GM12878 (cell line): Measurements from ENCODE around the gene IHH. TPM values are rescaled to one million over a fixed set of nuclear protein-coding genes. Genes with fewer than 3 reads are reported as not detected.

Experiments used
- ATAC-seq: fragments of 200-7000 bp; cut with Tn5 transposase; 3 replicates; pipeline ENCODE4 v1.9.1; 2020; ENCODE audit warnings: mild to moderate bottlenecking, moderate library complexity
- BruUV-seq: library from RNA; stranded (reverse); fragments of 400-500 nt; replicated peaks from 2 replicates; lab custom pipeline; 2021; lab: Mats Ljungman, UMichigan
- CTCF ChIA-PET: fragments of 300-600 bp; sonication (Branson Sonifier 250); formaldehyde crosslinking; extraction: SDS; loops from one replicate; lab custom pipeline; 2021; ENCODE audit warnings: inconsistent platforms; lab: Yijun Ruan, JAX
- POLR2A ChIA-PET: fragments of 350-600 bp; formaldehyde crosslinking; extraction: SDS; loops from one replicate; lab custom pipeline; 2021; ENCODE audit warnings: inconsistent platforms; lab: Charles Lee
- RAD21 ChIA-PET: fragments of 300-600 bp; sonication (Branson Sonifier 250); formaldehyde crosslinking; loops from one replicate; lab custom pipeline; 2023; ENCODE audit warnings: antibody characterized with exemption; ENCODE audit not compliant: unreplicated experiment; lab: Charles Lee
- SMC1A ChIA-PET: fragments of 300-600 bp; sonication (Branson Sonifier 250); formaldehyde crosslinking; loops from one replicate; lab custom pipeline; 2023; ENCODE audit not compliant: unreplicated experiment, uncharacterized antibody; lab: Charles Lee
- DNase-seq: peaks from one replicate; pipeline ENCODE4 v3.0.0-alpha.2; 2011; ENCODE audit warnings: low read depth, low spot score
- FAIRE-seq: peaks from 3 replicates; lab custom pipeline; 2011; peaks lifted over from hg19 to GRCh38; lab: Jason Lieb, UNC
- H2AFZ ChIP-seq: 2 replicates; pipeline ENCODE4 v1.6.0; 2011; ENCODE audit warnings: low read depth, low read length, control low read depth; ENCODE audit not compliant: control insufficient read depth
- H3K27ac ChIP-seq: 2 replicates; pipeline ENCODE4 v1.5.1; 2011; ENCODE audit warnings: control low read depth; ENCODE audit not compliant: control insufficient read depth, insufficient read depth
- H3K27me3 ChIP-seq, 2 experiments: replicated peaks in 1 of 2; 2 replicates each; pipeline versions ENCODE4 v1.6.0 to v1.6.1; 2011; ENCODE audit warnings: low read length in 1 of 2; ENCODE audit not compliant: control insufficient read depth in 2 of 2, insufficient read depth in 2 of 2
- H3K36me3 ChIP-seq, 2 experiments: 2 replicates each; pipeline ENCODE4 v1.5.1; 2011; ENCODE audit warnings: low read length in 1 of 2; ENCODE audit not compliant: control insufficient read depth in 2 of 2, insufficient read depth in 2 of 2
- H3K4me1 ChIP-seq: 2 replicates; pipeline ENCODE4 v1.6.1; 2011; ENCODE audit warnings: mild to moderate bottlenecking, low read length, moderate library complexity, mixed read lengths; ENCODE audit not compliant: control insufficient read depth, insufficient read depth
- H3K4me2 ChIP-seq: 2 replicates; pipeline ENCODE4 v1.6.0; 2011; ENCODE audit warnings: control low read depth; ENCODE audit not compliant: control insufficient read depth, insufficient read depth
- H3K4me3 ChIP-seq: fragments of 200-600 bp; sonication (generic); 2 replicates; pipeline ENCODE4 v1.5.1; 2016
- H3K79me2 ChIP-seq: 2 replicates; pipeline ENCODE4 v1.6.0; 2011; ENCODE audit warnings: low read length; ENCODE audit not compliant: control insufficient read depth, insufficient read depth
- H3K9ac ChIP-seq: 2 replicates; pipeline ENCODE4 v1.8.0; 2011; ENCODE audit warnings: low read length, control low read depth, mixed read lengths; ENCODE audit not compliant: control insufficient read depth, insufficient read depth
- H3K9me3 ChIP-seq: replicated peaks from 3 replicates; pipeline ENCODE4 v1.5.1; 2011; ENCODE audit warnings: mild to moderate bottlenecking, low read length; ENCODE audit not compliant: control insufficient read depth, insufficient read depth
- H4K20me1 ChIP-seq: 2 replicates; pipeline ENCODE4 v1.6.0; 2011; ENCODE audit not compliant: control insufficient read depth, insufficient read depth
- BCL11A ChIP-seq: IDR thresholded peaks from 2 replicates; pipeline ENCODE4 v1.6.1; 2011; ENCODE audit warnings: low read depth, low read length
- CBX5 ChIP-seq: sonication (generic); IDR thresholded peaks from 2 replicates; pipeline ENCODE4 v1.6.1; 2016; ENCODE audit warnings: low read depth, moderate library complexity, mild to moderate bottlenecking, inconsistent platforms
- NFXL1 ChIP-seq: fragments of 450-650 bp; IDR thresholded peaks from 2 replicates; pipeline ENCODE4 v1.6.1; 2017; ENCODE audit warnings: antibody characterized with exemption, mild to moderate bottlenecking, borderline replicate concordance
- POLR2AphosphoS5 ChIP-seq: IDR thresholded peaks from 2 replicates; pipeline ENCODE4 v1.6.1; 2011; ENCODE audit warnings: mild to moderate bottlenecking, low read length, inconsistent platforms
- RUNX3 ChIP-seq: IDR thresholded peaks from 2 replicates; pipeline ENCODE4 v1.6.1; 2012; ENCODE audit warnings: low read length, inconsistent platforms
- SIN3A ChIP-seq: IDR thresholded peaks from 2 replicates; pipeline ENCODE4 v1.6.1; 2012; ENCODE audit warnings: low read depth, low read length, improper control_type of control experiment
- SP1 ChIP-seq: IDR thresholded peaks from one replicate; pipeline ENCODE4 v1.6.1; 2011; ENCODE audit warnings: low read depth, low read length
- TCF3 ChIP-seq: IDR thresholded peaks from 2 replicates; pipeline ENCODE4 v1.6.1; 2012; ENCODE audit warnings: low read depth, mild to moderate bottlenecking, low read length, borderline replicate concordance; ENCODE audit not compliant: insufficient read depth
- ZBED1 ChIP-seq: IDR thresholded peaks from 2 replicates; pipeline ENCODE4 v1.6.1; 2016; ENCODE audit warnings: borderline replicate concordance
- ZNF207 ChIP-seq: fragments of 450-650 bp; IDR thresholded peaks from 2 replicates; pipeline ENCODE4 v1.6.1; 2014; ENCODE audit warnings: antibody characterized with exemption, mild to moderate bottlenecking, borderline replicate concordance
- WGBS: methylation state at CpG from one replicate; pipeline ENCODE4 v1.1.6; 2016; ENCODE audit warnings: low lambda C conversion rate; ENCODE audit not compliant: insufficient replicate concordance, insufficient coverage; ENCODE audit errors: missing lambda C conversion rate; 5-methylcytosine and 5-hydroxymethylcytosine counted together
- in situ Hi-C: fragments of 300-500 bp; cut with MboI; formaldehyde crosslinking; loops from 9 replicates; pipeline ENCODE4 v1.14.3; 2018; ENCODE audit warnings: mixed read lengths
- intact Hi-C: fragments of 100-400 bp; cut with micrococcal nuclease; formaldehyde crosslinking; loops from one replicate; pipeline ENCODE4 v1.14.2; 2022; ENCODE audit not compliant: unreplicated experiment
- polyA plus RNA-seq, 11 experiments: library from polyadenylated mRNA; depleted of rRNA in 4 of 11; unstranded in 6 of 11; stranded (reverse) in 5 of 11; fragments of >200 nt; fragmentation: Nextera tagmentation in 4 of 11; fragmentation: Illumina TruSeq in 1 of 11; extraction: Ambion mirVana in 4 of 11; extraction: Trizol in 1 of 11; gene quantifications; 1 replicate in 1 of 11; 2 replicates in 10 of 11; pipeline versions ENCODE4 v1.2.1 to v1.2.3, GENCODE V29; 2011 to 2016; ENCODE audit warnings: inconsistent platforms in 2 of 11, missing spikeins in 2 of 11, low read depth in 1 of 11
- total RNA-seq, 4 experiments: library from RNA; depleted of rRNA in 3 of 4; stranded (reverse); fragments of >200 nt in 3 of 4; fragmentation: Illumina TruSeq in 1 of 4; extraction: Trizol in 1 of 4; gene quantifications; 2 replicates each; pipeline versions ENCODE4 v1.2.1 to v1.2.3, GENCODE V29; 2013 to 2021
- TF ChIP-seq, protein P1 (sequence below), 3 experiments: IDR thresholded peaks in 2 of 3; conservative IDR thresholded peaks in 1 of 3; 2 replicates each; pipeline ENCODE4 v1.5.1; 2011; ENCODE audit warnings: low read depth in 3 of 3, low read length in 3 of 3, mild to moderate bottlenecking in 3 of 3, control low read depth in 2 of 3, moderate library complexity in 2 of 3, inconsistent platforms in 1 of 3, mixed read lengths in 1 of 3; ENCODE audit not compliant: control insufficient read depth in 2 of 3, insufficient read depth in 1 of 3; ENCODE audit errors: extremely low read depth in 1 of 3
- TF ChIP-seq, protein P2 (sequence below): fragments of 450-650 bp; IDR thresholded peaks from 2 replicates; pipeline ENCODE4 v1.6.1; 2016; ENCODE audit warnings: mild to moderate bottlenecking

IHH gene
- total and polyA plus RNA-seq, 10 of the 15 experiments (the other 5 are each of a cell fraction or from before 2014, with no cell fraction given): 0.04 TPM; not detected in 9

- H3K4me2 ChIP-seq: no peak overlapping the region
- no peaks in the 10 kb centered on the region for H3K79me2 ChIP-seq
- CTCF ChIA-PET: interaction anchor here (0.6 to 1.2 kb wide), 3 partner anchors 24 to 277 kb away, joined by 3 to 4 read pairs (median 4); no protein-coding TSS in a partner anchor
- H2AFZ ChIP-seq: no peak overlapping the region
- intact Hi-C loops: no loop called here
- H4K20me1 ChIP-seq: no peaks in the 10 kb centered on the region
- TF ChIP-seq, protein P1, sequence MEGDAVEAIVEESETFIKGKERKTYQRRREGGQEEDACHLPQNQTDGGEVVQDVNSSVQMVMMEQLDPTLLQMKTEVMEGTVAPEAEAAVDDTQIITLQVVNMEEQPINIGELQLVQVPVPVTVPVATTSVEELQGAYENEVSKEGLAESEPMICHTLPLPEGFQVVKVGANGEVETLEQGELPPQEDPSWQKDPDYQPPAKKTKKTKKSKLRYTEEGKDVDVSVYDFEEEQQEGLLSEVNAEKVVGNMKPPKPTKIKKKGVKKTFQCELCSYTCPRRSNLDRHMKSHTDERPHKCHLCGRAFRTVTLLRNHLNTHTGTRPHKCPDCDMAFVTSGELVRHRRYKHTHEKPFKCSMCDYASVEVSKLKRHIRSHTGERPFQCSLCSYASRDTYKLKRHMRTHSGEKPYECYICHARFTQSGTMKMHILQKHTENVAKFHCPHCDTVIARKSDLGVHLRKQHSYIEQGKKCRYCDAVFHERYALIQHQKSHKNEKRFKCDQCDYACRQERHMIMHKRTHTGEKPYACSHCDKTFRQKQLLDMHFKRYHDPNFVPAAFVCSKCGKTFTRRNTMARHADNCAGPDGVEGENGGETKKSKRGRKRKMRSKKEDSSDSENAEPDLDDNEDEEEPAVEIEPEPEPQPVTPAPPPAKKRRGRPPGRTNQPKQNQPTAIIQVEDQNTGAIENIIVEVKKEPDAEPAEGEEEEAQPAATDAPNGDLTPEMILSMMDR (IDR thresholded peaks at IDR 0.05 in 2 of 3, conservative IDR thresholded peaks at IDR 0.05 in 1 of 3; ENCODE audit: control insufficient read depth in 2 of 3, extremely low read depth in 1 of 3, insufficient read depth in 1 of 3, low read depth in 3 of 3, low read length in 3 of 3): no peak
- TF ChIP-seq BCL11A: no peak
- TF ChIP-seq, protein P2, sequence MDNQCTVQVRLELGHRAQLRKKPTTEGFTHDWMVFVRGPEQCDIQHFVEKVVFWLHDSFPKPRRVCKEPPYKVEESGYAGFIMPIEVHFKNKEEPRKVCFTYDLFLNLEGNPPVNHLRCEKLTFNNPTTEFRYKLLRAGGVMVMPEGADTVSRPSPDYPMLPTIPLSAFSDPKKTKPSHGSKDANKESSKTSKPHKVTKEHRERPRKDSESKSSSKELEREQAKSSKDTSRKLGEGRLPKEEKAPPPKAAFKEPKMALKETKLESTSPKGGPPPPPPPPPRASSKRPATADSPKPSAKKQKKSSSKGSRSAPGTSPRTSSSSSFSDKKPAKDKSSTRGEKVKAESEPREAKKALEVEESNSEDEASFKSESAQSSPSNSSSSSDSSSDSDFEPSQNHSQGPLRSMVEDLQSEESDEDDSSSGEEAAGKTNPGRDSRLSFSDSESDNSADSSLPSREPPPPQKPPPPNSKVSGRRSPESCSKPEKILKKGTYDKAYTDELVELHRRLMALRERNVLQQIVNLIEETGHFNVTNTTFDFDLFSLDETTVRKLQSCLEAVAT: no peak
- no peak for TF ChIP-seq CBX5
- TF ChIP-seq ZBED1: no peak
- no peak for TF ChIP-seq RUNX3
- no peak for TF ChIP-seq POLR2AphosphoS5
- no peak for TF ChIP-seq TCF3
- TF ChIP-seq SP1: no peak
- no peak for TF ChIP-seq NFXL1
- TF ChIP-seq ZNF207: no peak
- TF ChIP-seq SIN3A: no peak
- no TSS peak for BruUV-seq
- H3K9me3 ChIP-seq: no peaks in the 10 kb centered on the region
- DNase-seq (no peak), FAIRE-seq (no peak), ATAC-seq (no peak)
- in situ Hi-C loops: no loop called here
- no peaks in the 10 kb centered on the region for H3K4me1 ChIP-seq
- POLR2A ChIA-PET: no interaction called here
- RAD21 ChIA-PET: no interaction called here
- no peaks in the 10 kb centered on the region; a peak in 2 of 4 replicates for H3K27me3 ChIP-seq
- no peak overlapping the region for H3K4me3 ChIP-seq
- no peaks in the 10 kb centered on the region for H3K36me3 ChIP-seq
- no peak overlapping the region for H3K9ac ChIP-seq
- 38% methylated on average over 6 of the region's 6 CpGs for WGBS
- SMC1A ChIA-PET: no interaction called here
- no peak overlapping the region for H3K27ac ChIP-seq
Observed at GRCh38 chr2:219034823-219035222, 25.9 kb downstream of the IHH start.
